NCI-H345 treated with DMSO at 0.1 percent for 48 hours (cell line): ENCODE data around the gene CPED1.
"Not testable (repeated sequence)": the region's sequence is repeated elsewhere in the genome, so short reads cannot be mapped to it uniquely, and the experiment has no call there.

ENCODE experiments used
- DNase-seq: peaks from one replicate; lab custom pipeline; 2025; ENCODE audit not compliant: unreplicated experiment; lab: John Stamatoyannopoulos, UW

CPED1 gene

GRCh38 chr7:120996333-120996987, 7.9 kb downstream of the CPED1 start:
- no peak for DNase-seq

- DNase-seq: no peak
Observed at GRCh38 chr7:120996988-120997345, 8.5 kb downstream of the CPED1 start.

GRCh38 chr7:120997882-120998474, 9.5 kb downstream of the CPED1 start:
- no peak for DNase-seq

GRCh38 chr7:120998520-120998919, 10.0 kb downstream of the CPED1 start:
- DNase-seq: no peak

- no peak for DNase-seq
Observed at GRCh38 chr7:120998996-120999565, 10.6 kb downstream of the CPED1 start.

GRCh38 chr7:121000081-121000983, 11.8 kb downstream of the CPED1 start:
- no peak for DNase-seq

- DNase-seq: no peak
Observed at GRCh38 chr7:121001234-121001906, 12.9 kb downstream of the CPED1 start.

GRCh38 chr7:121002048-121002756, 13.7 kb downstream of the CPED1 start:
- DNase-seq: no peak

GRCh38 chr7:121002757-121003200, 14.3 kb downstream of the CPED1 start:
- DNase-seq: no peak

- DNase-seq: no peak
Observed at GRCh38 chr7:121003986-121004685, 15.6 kb downstream of the CPED1 start.

- not testable (repeated sequence) for DNase-seq
Observed at GRCh38 chr7:121005058-121005457, 16.5 kb downstream of the CPED1 start.

- DNase-seq: no peak
Observed at GRCh38 chr7:121005996-121006584, 17.6 kb downstream of the CPED1 start.

GRCh38 chr7:121006711-121007315, 18.3 kb downstream of the CPED1 start:
- DNase-seq: no peak

- DNase-seq: no peak
Observed at GRCh38 chr7:121008816-121009215, 20.3 kb downstream of the CPED1 start.

GRCh38 chr7:121011401-121011800, 22.9 kb downstream of the CPED1 start:
- no peak for DNase-seq

GRCh38 chr7:121012170-121012874, 23.8 kb downstream of the CPED1 start:
- no peak for DNase-seq

- no peak for DNase-seq
Observed at GRCh38 chr7:121012919-121013318, 24.4 kb downstream of the CPED1 start.

GRCh38 chr7:121015560-121015959, 27.0 kb downstream of the CPED1 start:
- no peak for DNase-seq
